HG02642 (cell line): ENCODE measurements around the gene NFATC3.
"Not testable (repeated sequence)": the region's sequence is repeated elsewhere in the genome, so short reads cannot be mapped to it uniquely, and the experiment has no call there.

Experiments used
- ATAC-seq: cut with Tn5 transposase; IDR thresholded peaks from one replicate; pipeline ENCODE4 v1.9.1; 2021; ENCODE audit warnings: mild to moderate bottlenecking; ENCODE audit not compliant: unreplicated experiment, poor library complexity

NFATC3 gene

GRCh38 chr16:68088130-68088972 lies 3.2 kb downstream of the NFATC3 start:
- no peak for ATAC-seq

GRCh38 chr16:68089067-68089466 lies 3.9 kb downstream of the NFATC3 start:
- no peak for ATAC-seq

GRCh38 chr16:68090130-68090529 lies 5.0 kb downstream of the NFATC3 start:
- ATAC-seq = no peak

- ATAC-seq = no peak
Observed at GRCh38 chr16:68090533-68090932, 5.4 kb downstream of the NFATC3 start.

- ATAC-seq = no peak
Observed at GRCh38 chr16:68091380-68092261, 6.5 kb downstream of the NFATC3 start.

GRCh38 chr16:68092275-68092674 lies 7.1 kb downstream of the NFATC3 start:
- ATAC-seq = not testable (repeated sequence)

GRCh38 chr16:68093816-68094613 lies 8.8 kb downstream of the NFATC3 start:
- no peak for ATAC-seq

- ATAC-seq = no peak
Observed at GRCh38 chr16:68094614-68094934, 9.4 kb downstream of the NFATC3 start.

GRCh38 chr16:68096491-68096890 lies 11.3 kb downstream of the NFATC3 start:
- no peak for ATAC-seq

GRCh38 chr16:68097088-68097487 lies 11.9 kb downstream of the NFATC3 start:
- no peak for ATAC-seq

- ATAC-seq = no peak
Observed at GRCh38 chr16:68097895-68098294, 12.7 kb downstream of the NFATC3 start.

- ATAC-seq = no peak
Observed at GRCh38 chr16:68100488-68100887, 15.3 kb downstream of the NFATC3 start.

GRCh38 chr16:68105611-68106010 lies 20.4 kb downstream of the NFATC3 start:
- ATAC-seq = no peak

GRCh38 chr16:68107230-68107928 lies 22.2 kb downstream of the NFATC3 start:
- ATAC-seq = not testable (repeated sequence)

GRCh38 chr16:68109156-68109555 lies 24.0 kb downstream of the NFATC3 start:
- not testable (repeated sequence) for ATAC-seq

- ATAC-seq = not testable (repeated sequence)
Observed at GRCh38 chr16:68110611-68111010, 25.4 kb downstream of the NFATC3 start.

GRCh38 chr16:68111379-68111778 lies 26.2 kb downstream of the NFATC3 start:
- ATAC-seq = no peak

- ATAC-seq = no peak
Observed at GRCh38 chr16:68113059-68113761, 28.0 kb downstream of the NFATC3 start.

- no peak for ATAC-seq
Observed at GRCh38 chr16:68113765-68114240, 28.6 kb downstream of the NFATC3 start.
